Measurements from ENCODE around the gene SPTLC2.

DNA sequence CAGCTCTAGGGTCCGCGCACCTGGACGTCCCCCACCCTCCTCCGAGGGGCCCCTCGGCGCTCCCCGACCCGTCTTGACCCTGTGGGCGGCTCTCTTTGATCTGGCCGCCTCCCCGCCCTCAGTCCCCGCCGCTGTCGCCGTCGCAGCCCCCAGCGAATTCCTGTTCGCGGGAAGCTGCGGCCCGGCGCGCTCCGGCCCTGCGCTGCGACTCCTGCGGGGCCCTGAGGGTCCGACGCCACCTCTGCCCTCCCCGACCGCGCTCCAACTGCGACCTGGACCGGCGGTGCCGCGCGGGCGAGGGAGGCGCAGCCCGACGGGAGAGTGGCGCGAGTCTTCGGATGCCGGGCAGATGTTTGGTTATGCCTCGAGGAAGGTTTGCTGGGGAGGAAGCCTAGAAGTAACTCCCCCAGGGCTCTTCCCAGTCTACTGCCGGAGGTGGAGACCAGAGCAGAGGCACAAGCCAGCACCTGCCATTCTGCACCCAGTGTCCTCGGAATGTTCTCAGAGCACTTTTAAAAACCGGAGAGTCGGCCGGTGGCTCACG lies 117.4 kb downstream of the SPTLC2 start:
- TF ChIP-seq CTCF (IDR thresholded peaks at IDR 0.05), result no peak
- TF ChIP-seq POLR2A (IDR thresholded peaks at IDR 0.05), result no peak

Measured in body of pancreas (tissue), 4 donors.